Right lobe of liver (tissue), 6 donors: ENCODE results near the gene ZFAND3. TPM values are rescaled to one million over a fixed set of nuclear protein-coding genes. Genes with fewer than 3 reads are reported as not detected.

Source experiments
- ATAC-seq, 4 donors: fragments of 200-7000 bp; cut with Tn5 transposase; one replicate each; pipeline ENCODE4 v1.9.1; 2020; ENCODE audit warnings: mild to moderate bottlenecking in 4 of 4, moderate library complexity in 4 of 4
- DNase-seq, 3 donors: peaks; one replicate each; pipeline ENCODE4 v3.0.0-alpha.2; 2020
- H3K27ac ChIP-seq, 3 donors: fragments of 200-600 bp; one replicate each; pipeline ENCODE4 v1.8.0; 2022
- H3K27me3 ChIP-seq, 2 donors: fragments of 200-600 bp; one replicate each; pipeline ENCODE4 v1.8.0; 2022
- H3K36me3 ChIP-seq, 4 donors: fragments of 200-600 bp; sonication (generic) in 1 of 4; one replicate each; pipeline versions ENCODE4 v1.5.1 to v1.8.0; 2017 to 2022; ENCODE audit warnings: control low read depth in 1 of 4
- H3K4me1 ChIP-seq, 4 donors: fragments of 200-600 bp; sonication (generic) in 1 of 4; one replicate each; pipeline versions ENCODE4 v1.5.1 to v1.8.0; 2017 to 2022; ENCODE audit warnings: control low read depth in 1 of 4
- H3K4me3 ChIP-seq, 3 donors: fragments of 200-600 bp; one replicate each; pipeline ENCODE4 v1.8.0; 2022
- H3K9me3 ChIP-seq, 4 donors: fragments of 200-600 bp; sonication (generic) in 1 of 4; one replicate each; pipeline versions ENCODE4 v1.5.1 to v1.8.0; 2017 to 2022; ENCODE audit warnings: control low read depth in 1 of 4
- POLR2A ChIP-seq: fragments of 450-650 bp; IDR thresholded peaks from one replicate; pipeline ENCODE4 v1.6.1; 2017; ENCODE audit warnings: antibody characterized with exemption, mild to moderate bottlenecking
- WGBS: methylation state at CpG from one replicate; pipeline ENCODE4 v1.1.6; 2018; ENCODE audit warnings: low coverage, low lambda C conversion rate; ENCODE audit not compliant: insufficient coverage; ENCODE audit errors: missing lambda C conversion rate; 5-methylcytosine and 5-hydroxymethylcytosine counted together
- intact Hi-C, 2 donors: fragments of 100-400 bp; cut with DNase I; formaldehyde crosslinking; loops; one replicate each; pipeline versions ENCODE4 v1.11.2 to v1.14.1; 2022
- total RNA-seq, 6 experiments: library from RNA; depleted of rRNA in 2 of 6; stranded (reverse); fragments of >200 nt in 2 of 6; fragmentation: NEBNext Ultra II Directional in 3 of 6; extraction: Animal tissue kit (Norgen Biotek cat#: 25700) in 3 of 6; gene quantifications; one replicate each; pipeline versions ENCODE4 v1.1.0 to v1.2.4, GENCODE V29; 2016 to 2023
- TF ChIP-seq, protein P1 (sequence below), 4 donors: fragments of 200-600 bp in 3 of 4; fragments of 450-650 bp in 1 of 4; IDR thresholded peaks; one replicate each; pipeline versions ENCODE4 v1.5.1 to v1.8.0; 2016 to 2022; ENCODE audit warnings: antibody characterized with exemption in 4 of 4, mild to moderate bottlenecking in 2 of 4
- donor health status: DM: no; HTN: yes; CAD: no.
- donor health status: DM: no; HTN: no; CAD: no.
- donor health status: DM: no; HTN: no; CAD: no.
- donor health status: DM: no; HTN: yes; CAD: no.
- donor health status: DM: no; HTN: yes; CAD: no.

ZFAND3 gene
- total RNA-seq, 6 experiments from 2014 or later, result 43.1 to 66.5 (median 53.2) TPM

GRCh38 chr6:38136547-38136946, 317.0 kb downstream of the ZFAND3 start:
- no peak overlapping the region for H3K4me3 ChIP-seq
- no peak overlapping the region for H3K27ac ChIP-seq
- 100% methylated on average over 3 of the region's 4 CpGs for WGBS
- ATAC-seq, result no peak
- H3K36me3 ChIP-seq, result no peaks in the 10 kb centered on the region
- H3K4me1 ChIP-seq, result peaks cover 0 to 7% (median 0%) of the 10 kb centered on the region in 4 donors
- H3K27me3 ChIP-seq, result no peaks in the 10 kb centered on the region
- no peaks in the 10 kb centered on the region for H3K9me3 ChIP-seq
- no peak for DNase-seq
- TF ChIP-seq POLR2A, result no peak
- TF ChIP-seq, protein P1, sequence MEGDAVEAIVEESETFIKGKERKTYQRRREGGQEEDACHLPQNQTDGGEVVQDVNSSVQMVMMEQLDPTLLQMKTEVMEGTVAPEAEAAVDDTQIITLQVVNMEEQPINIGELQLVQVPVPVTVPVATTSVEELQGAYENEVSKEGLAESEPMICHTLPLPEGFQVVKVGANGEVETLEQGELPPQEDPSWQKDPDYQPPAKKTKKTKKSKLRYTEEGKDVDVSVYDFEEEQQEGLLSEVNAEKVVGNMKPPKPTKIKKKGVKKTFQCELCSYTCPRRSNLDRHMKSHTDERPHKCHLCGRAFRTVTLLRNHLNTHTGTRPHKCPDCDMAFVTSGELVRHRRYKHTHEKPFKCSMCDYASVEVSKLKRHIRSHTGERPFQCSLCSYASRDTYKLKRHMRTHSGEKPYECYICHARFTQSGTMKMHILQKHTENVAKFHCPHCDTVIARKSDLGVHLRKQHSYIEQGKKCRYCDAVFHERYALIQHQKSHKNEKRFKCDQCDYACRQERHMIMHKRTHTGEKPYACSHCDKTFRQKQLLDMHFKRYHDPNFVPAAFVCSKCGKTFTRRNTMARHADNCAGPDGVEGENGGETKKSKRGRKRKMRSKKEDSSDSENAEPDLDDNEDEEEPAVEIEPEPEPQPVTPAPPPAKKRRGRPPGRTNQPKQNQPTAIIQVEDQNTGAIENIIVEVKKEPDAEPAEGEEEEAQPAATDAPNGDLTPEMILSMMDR (IDR thresholded peaks at IDR 0.05), result no peak
- intact Hi-C loops, result no loop called here

DNA sequence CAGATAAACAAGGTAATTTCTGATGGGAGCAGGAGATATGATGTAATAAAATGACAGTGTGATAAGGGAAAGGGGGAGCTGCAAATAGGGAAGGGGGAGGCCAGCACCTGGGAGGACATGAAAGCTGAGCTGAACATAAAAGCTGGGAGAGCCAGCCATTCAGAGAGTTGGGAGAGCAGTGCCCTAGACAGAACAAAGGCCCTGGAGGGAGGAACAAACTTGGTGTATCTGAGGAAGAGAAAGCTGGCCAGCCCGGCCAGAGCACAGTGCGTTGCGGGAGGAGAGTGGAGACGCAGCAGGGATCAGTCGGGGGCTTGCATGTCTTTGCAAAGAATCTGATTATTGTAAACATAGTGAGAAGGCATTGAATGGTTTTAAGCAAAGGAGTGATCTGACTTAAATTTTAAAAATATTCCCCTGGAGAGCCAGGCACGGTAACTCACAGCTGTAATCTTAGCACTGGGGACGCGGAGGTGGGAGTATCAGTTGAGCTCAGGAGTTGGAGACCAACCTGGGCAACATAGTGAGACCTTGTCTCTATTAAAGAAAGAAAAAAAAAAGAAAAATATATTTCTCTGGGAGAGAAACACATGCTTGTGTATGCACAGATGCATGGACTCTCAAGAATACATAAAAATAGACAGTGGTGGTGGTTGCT, 318.2 kb downstream of the ZFAND3 start:
- H3K27ac ChIP-seq, result no peak overlapping the region
- peaks cover 0 to 7% (median 0%) of the 10 kb centered on the region in 4 donors for H3K4me1 ChIP-seq
- no peak for TF ChIP-seq POLR2A
- TF ChIP-seq, protein P1 (IDR thresholded peaks at IDR 0.05), result no peak
- no peaks in the 10 kb centered on the region for H3K9me3 ChIP-seq
- no peak for ATAC-seq
- DNase-seq, result no peak
- no peak overlapping the region for H3K4me3 ChIP-seq
- no peaks in the 10 kb centered on the region for H3K27me3 ChIP-seq
- WGBS, result 97% methylated on average over 6 of the region's 8 CpGs
- no peaks in the 10 kb centered on the region for H3K36me3 ChIP-seq
- intact Hi-C loops, result no loop called here

- TF ChIP-seq POLR2A, result no peak
- TF ChIP-seq, protein P1 (IDR thresholded peaks at IDR 0.05), result no peak
- Histone ChIP-seq H3K4me1 (peaks cover 0 to 7% (median 0%) of the 10 kb centered on the region in 4 donors), H3K27me3 (no peaks in the 10 kb centered on the region), H3K27ac (no peak overlapping the region), H3K9me3 (no peaks in the 10 kb centered on the region), H3K4me3 (no peak overlapping the region), H3K36me3 (no peaks in the 10 kb centered on the region)
- ATAC-seq (no peak), DNase-seq (no peak)
- 57% methylated on average over 1 of the region's 5 CpGs for WGBS
- intact Hi-C loops, result no loop called here
These were observed 318.8 kb downstream of the ZFAND3 start for GRCh38 chr6:38138374-38138773.

DNA sequence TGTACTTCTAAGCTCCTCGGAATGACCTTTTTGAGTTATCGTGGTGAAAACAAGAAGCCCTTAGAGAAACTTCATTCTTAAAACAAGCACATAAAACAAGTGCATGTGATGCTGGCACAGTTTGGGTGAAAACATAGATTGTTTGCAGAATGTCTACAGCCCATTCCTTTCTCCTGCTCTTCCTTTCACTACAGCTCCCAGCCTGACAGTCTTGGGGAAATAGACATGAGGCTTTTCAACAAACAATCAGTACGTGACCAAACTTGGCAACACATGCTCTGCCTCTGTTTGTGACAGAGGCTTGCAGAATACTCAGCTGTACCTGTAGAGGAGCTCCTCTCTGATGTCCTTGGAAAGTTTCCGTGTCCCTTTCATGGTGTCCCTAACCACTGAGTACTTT, 321.6 kb downstream of the ZFAND3 start:
- H3K27ac ChIP-seq, result no peak overlapping the region
- no peaks in the 10 kb centered on the region for H3K9me3 ChIP-seq
- intact Hi-C loops, result no loop called here
- ATAC-seq (peak in 1 of 4 donors; percentile 48), DNase-seq (no peak)
- no peak overlapping the region for H3K4me3 ChIP-seq
- no peaks in the 10 kb centered on the region for H3K36me3 ChIP-seq
- 68% methylated on average over 4 of the region's 4 CpGs for WGBS
- peaks cover 0 to 7% (median 0%) of the 10 kb centered on the region in 4 donors for H3K4me1 ChIP-seq
- no peak for TF ChIP-seq POLR2A
- TF ChIP-seq, protein P1 (IDR thresholded peaks at IDR 0.05), result no peak
- H3K27me3 ChIP-seq, result no peaks in the 10 kb centered on the region
